HG02798 (cell line): ENCODE measurements around the gene TENM4.

ENCODE experiments used
- ATAC-seq: cut with Tn5 transposase; IDR thresholded peaks from one replicate; pipeline ENCODE4 v1.9.1; 2021; ENCODE audit warnings: mild to moderate bottlenecking; ENCODE audit not compliant: unreplicated experiment, poor library complexity

TENM4 gene

DNA sequence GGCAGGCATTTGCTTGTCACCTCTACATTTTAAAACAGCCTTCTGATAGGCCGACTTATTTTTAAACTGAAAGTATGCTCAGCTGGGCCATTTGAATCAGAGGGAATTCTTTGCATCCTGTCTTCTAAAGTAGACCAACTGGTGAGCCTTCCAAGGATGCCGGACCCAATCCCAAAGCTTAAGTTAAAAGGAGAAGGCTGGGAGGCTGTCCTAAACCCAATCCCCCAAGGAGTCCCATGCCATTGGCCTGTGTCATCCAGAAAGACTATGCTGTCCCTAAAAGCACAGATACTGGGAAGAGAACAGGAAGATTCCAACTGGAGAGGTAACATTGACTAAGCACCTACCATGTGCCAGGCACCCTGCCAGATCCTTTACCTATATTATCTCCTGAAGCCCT lies 18.0 kb downstream of the TENM4 start:
- no peak for ATAC-seq

DNA sequence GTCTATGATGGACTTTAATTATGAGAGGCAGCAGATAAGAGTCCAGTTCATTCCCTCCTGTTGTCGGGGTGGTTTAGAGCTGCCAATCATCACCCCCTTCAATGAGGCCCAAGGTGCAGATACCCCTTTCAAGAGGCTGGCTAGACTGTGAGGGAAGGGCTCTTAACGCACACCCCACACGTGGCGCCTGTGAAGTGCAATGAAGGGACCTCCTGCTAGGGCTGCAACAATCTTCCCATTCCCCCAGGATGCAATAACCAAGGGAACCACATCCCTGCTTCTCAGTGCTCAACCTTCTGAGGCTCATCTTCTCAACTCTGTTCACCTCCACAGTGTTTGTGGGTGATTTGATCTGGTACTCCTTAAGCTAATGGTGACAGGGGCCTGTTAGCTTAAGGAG lies 19.0 kb downstream of the TENM4 start:
- ATAC-seq = no peak

DNA sequence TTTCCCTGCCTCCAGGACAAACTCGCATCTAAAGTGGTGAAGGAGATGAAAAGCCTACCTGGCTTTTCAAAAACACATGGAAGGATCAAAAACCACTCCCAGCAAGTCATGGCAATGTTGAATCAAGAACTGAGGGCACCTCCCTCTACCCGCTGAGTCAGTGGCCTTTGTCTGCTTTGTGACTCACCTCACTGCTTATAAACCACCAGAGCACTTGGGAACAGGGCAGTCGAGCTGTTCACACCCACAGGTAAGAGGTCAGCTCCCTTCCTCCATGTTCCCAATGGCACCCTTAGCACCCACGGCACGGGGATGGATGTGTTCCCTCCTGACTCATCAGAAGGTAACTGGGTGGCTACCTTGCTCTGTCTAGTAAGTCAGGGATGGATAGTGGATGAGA lies 21.7 kb downstream of the TENM4 start:
- ATAC-seq = no peak

DNA sequence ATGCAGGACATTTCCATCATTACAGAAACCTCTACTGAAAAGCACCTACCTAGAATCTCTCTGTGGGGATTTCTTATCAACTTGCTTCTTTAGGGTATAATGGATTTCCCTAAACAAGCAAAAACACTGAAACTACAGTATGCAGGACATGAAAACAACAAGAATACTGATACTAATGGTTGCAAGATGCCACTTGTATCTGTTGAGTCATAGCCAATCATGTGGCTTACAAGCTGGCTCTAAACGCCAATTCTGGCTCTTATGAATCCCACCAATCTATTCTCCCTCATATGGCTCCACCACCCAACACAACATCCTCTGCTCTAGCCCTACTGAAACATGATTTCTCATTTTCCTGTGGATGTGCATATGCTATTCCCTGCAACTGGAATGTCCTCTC lies 22.6 kb downstream of the TENM4 start:
- ATAC-seq = no peak

DNA sequence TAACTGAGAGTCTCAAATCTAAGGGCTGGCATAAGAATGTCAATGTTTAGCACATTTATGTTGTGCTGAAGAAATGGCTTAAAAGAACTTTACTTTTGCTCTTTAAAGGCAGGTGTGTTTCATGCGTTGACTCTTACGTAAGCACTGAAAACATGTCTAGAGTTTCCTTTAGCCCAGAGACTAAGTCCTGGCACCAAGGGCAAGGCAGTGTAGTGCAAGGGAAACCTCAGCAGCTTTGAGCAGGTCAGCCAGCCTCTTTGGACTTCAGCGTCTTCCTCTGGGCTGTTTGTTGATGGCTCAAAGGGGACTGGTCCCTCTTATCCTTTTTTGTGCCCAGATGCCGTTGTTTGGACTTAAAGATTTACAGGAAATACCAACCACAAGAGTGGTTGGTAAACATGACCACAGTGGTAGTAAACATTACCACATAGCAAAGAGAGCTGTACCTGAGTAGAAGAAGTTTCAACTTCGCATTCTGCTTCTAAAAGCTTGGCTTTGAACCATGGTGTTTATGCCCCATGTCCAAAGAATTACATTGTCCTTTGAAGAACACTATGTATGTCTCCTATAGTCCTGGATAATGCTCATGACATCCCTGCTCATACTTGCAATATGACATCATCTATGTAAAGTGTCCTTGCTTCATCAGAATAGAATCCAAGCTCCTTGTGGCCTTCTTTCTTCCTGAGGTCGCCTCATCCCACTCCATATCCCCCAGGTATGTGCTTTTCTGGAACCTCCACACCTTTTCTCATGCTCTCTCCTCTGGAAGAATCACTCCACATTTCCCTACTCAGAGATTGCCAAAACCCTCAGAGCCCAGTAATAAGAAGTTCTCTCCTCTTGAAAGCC lies 23.5 kb downstream of the TENM4 start:
- ATAC-seq = no peak

DNA sequence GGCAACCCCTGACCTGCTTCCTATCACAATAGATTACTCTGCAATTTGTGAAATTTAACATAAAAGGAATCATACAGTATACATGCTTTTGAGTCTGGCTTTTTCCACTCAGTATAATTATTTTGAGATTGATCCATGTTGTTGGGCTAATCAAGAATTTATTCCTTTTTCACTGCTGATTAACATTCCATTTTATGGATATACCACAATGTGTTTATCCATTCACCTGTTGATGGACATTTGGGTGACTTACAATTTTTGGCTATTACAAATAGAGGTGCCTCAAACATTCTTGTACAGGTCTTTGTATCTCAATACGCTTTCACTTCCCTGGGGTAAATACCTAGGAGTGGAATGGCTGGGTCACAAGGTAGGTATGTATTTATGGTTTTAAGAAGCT lies 24.9 kb downstream of the TENM4 start:
- ATAC-seq = no peak

DNA sequence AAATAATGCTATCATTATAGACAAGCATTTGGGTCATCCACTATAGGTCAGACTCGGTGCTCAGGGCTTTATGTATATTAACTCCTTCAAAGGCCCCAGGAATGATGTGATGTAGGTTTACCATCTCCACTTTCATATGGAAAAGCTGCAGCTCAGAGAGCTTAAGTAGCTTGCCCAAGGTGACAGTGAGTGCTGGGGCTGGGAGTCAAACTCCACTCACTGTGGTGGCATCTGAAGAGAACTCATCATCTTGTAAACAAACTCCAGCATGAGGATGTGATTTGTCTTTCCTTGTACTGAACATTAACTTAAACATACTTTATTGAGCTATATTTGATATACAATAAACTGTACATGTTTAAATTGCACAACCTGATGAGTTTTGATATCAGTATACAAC lies 25.4 kb downstream of the TENM4 start:
- ATAC-seq = no peak

DNA sequence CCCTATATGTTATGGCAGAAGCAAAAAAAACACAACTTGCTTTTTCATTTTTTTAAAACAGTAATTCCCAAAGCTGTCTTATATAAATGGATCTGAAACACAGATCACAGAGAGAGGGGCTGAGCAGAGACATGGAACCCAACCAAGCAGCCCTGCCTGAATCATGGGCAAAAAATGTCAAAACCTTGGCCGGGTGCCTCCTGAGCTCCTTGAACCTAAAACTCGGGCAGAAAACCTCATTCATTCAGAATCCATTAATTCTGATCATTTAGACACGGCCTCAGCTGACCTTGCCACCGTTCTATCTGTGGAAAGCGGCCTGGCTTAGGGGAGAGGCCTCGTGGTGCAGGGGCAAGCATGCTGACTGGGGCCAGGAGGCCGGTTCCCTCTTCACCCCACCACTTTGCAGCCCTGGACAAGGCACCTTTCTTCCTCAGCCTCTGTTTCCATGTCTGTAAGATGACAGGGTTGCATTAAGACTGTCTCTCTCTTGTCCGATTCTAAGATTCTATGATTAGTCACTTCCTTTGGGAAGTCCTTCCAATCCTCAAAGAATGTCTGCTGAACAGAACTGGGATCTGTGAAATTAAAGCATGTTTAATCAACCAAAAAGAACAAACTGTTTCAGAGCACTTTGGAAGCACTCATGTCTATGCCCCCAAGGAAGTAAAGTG lies 26.0 kb downstream of the TENM4 start:
- no peak for ATAC-seq

DNA sequence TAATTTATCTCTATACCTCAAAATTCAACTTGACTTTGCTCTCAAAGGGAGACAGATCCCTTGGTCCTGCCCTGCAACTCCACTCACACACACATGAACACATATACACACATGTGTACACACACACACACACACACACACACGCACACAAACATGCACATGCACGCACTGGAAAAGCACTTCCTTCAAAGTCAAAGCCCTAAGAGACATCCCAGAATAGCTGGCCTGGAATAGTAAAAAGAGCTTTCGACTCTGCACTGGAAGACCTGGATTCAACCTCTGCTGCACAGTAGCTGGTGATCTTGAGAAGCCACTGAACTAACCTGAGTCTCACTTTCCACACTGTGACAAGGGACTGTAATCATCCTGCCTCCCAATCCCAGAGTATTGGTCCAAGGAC lies 26.8 kb downstream of the TENM4 start:
- no peak for ATAC-seq

DNA sequence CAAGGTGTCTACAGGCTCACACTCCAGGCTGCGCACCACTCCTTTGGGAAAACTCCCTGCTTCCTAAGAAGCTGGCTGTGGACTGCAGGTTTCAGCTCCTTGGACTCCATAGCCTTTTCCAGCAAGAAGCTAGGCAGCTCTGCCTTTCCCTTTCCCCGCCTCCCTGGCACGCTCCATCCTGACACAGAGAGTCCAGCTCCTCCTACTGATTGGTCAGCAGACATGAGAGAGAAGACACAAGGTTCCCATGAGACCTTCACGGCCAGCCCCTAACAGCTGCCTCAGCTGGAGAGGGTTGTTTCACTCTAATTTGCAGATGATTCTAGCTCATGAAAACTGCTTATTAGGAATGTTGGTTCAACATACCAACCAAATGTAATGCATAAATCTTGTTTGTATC lies 27.6 kb downstream of the TENM4 start:
- no peak for ATAC-seq

DNA sequence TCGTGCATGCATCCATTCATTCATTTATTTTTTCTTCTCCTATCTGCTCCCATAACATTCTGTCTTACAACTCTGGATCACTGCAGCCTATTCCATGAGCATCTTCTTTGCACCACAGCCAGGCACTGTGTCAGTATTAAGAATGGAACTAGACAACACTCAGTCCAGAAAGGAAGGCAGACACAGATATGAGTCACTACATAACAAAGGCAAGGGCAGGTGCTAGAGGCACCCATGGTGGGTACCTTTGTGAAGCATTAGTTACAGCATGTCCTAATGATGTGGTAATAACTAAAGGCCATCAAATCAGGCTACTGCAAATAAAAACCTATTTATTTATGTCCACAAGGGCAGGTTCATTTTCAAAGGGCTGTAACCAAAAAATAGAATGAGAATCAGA lies 28.1 kb downstream of the TENM4 start:
- ATAC-seq = no peak

DNA sequence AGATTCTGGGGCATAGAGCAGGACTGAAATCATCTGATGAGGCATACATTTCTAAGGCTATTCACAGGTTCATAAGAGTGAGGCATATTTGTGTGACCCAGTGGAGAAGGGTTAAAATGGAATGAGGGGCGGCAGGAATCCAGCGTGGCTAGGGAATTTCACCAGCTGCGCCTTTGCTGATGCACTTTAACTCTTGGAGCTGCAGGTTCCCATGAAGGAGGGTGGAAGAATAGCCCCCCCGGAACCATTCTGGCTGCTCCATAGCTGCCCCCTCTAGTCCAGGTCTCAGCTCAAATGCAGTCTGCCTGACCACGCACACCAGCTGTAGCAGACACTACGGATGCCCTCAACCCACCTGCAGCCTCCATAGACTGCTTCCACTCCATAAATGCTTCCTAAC lies 31.5 kb downstream of the TENM4 start:
- no peak for ATAC-seq

DNA sequence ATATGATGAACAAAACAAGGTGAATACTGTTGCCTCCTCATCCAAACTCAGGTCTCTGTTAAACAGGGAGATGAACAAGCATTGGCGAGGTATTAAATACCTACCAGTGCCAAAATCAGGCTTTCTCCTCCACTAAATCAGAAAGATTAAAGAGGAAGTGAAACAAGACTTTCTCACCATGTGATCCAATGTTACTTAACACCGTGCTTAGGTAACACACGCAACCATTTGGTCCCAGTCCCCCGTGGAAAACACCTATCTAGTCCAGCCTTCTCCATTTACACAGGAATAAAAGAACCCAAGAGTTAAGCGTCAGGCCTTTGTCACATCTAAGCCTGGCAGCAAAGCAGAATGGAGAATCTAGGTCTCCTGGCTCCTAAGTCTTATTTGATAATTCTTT lies 34.5 kb downstream of the TENM4 start:
- peak; percentile 92 for ATAC-seq

DNA sequence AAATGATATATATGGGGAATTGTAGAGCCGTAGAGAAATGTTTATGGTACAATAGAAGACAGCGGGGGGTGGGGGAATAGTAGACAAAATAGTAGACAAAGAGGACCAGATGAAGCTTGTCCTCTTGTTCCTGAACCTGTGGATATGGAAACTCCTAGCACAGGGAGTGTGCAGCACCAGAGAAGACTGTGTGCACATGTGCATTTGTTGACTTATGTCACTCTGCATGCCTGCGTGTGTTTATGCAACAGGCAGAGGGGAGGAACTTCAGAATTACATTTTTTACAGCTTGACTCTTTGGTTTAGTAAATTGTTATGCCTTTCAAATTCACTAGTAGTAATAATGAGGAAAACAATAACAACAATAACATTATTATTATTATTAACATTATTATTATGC lies 36.0 kb downstream of the TENM4 start:
- ATAC-seq = no peak

DNA sequence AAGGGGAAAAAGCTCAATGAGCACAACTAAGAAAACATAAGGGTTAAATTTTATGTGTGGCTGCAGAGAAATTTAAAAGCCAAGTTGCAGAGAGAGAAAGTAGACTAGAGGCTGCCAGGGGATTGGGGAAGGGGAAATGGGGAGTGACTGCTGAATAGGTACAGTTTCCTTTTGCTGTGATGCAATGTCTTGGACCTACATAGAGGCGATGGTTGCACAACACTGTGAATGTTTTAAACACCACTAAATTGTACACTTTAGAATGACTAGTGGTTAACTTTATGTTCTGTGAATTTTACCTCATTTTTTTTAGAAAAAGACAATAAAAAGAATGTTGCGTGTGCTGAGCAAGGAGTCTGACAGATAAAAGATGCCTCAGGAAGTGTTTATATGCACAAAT lies 36.5 kb downstream of the TENM4 start:
- ATAC-seq = no peak

DNA sequence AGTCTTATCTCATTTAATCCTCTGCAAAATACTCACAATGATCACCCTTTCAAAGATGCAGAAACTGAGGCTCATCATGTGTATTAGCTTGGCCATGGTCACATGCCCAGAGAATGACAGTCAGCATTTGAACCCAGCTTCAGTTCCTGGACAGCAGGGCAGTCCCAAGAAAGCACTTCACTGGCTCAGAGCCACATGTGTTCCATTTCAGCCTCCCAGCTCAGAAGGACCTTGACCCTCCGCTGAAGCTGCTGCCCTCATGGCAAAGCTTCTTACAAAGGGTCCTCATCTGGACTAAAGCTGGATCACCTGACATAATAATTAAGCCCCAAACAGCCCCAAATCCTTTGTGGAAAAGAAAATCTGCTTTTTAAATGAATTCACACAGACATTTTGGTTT lies 37.0 kb downstream of the TENM4 start:
- no peak for ATAC-seq

DNA sequence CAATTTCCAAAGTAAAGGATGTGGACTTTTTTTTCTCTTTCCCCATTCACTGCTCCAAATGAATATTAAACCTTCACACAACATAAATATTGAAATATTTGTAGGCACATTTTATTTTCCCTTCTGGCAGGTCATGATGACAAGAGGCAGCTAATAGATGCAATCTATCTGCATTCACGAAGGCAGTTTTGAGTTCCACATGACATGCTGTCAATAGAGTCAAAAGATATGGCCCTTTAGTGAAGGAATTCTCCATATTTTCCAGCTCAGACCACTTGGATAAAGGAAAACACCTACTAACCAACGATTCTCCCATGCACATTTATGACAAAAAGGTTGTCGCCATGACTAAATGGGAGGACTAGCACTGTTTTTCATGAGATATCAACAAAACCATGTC lies 37.9 kb downstream of the TENM4 start:
- no peak for ATAC-seq

DNA sequence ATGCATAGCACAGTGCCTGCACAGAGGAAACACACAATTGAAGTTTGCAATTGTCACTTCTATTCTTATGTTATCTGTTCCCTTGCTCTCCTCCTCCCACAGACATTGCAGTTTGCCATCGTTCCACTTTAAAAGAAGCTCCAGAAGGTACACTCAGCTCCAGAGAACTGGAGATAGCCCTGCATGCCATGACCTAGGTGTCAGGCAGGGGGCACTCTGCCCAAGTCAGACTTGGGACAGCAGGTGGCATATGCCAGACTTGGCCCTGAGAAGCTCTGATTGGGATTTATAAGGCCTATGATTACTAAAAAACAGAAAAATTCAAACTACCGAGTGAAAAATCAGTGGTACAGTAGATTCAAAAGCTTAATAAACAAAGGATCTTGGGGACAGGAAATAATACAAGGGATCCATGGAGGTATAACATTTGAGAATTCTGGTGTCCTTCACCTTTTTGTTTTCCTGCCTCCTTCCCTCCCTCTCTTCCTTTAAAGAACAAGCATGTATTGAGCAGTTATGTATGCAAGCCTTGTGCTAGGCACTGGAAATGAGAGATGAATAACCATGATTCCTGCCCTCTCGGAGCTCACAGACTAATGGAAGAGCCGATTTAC lies 40.0 kb downstream of the TENM4 start:
- ATAC-seq = peak; percentile 86

DNA sequence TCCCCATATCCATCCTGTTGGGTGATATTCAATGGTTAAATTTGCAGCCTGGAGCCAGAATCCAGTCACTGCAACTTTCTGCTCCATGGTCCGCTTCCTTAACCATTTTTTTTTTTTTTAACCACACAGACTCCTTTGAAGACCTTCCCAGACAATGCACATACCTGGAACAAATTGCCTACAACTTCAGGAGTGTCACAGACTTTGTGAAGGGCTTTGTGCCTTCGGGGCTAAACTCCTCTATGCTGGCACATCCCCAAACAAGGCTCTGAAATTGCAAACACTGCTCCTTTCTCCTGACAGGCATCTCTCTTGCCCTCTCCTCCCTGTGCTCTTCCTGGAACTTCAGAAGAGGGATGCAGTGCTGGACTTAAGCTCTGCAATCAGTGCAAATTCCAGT lies 40.6 kb downstream of the TENM4 start:
- ATAC-seq = no peak

DNA sequence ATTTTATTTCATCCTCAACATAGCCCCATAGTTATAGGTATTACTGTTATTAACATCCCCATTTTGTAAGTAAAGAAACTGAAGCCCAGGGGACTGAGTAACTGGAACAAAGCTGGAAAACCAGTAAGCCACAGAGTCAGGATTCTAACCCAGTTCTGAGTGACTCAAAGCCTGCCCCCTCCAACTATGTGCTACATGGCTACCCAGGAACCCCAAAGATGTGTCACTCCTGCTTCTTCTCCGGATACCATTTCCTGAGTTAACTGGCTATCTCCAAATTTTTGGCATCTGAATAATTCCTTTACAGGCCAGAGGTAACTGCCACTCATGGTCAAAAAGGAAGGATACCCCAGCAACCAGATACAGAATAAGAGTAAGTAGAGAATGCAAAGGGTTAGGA lies 43.6 kb downstream of the TENM4 start:
- ATAC-seq = no peak

DNA sequence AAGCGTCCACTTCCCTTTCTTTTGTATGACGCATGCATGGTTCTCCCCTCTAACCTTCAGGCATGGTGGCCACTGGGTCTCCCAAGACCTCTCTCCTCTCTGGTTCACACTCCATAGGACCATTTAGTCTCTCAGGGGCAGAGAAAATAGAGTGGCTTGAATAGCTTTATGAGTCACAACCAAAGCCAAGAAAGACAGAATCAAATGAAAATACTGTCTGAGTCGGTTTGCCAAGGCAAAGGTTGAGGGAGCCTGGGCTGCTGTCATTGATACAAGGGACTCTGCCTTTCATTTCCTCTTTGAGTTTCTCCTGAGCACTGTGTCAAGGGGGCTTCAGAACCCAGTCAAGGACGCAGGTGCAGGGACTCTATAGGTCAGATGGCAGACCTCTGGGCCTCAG lies 44.2 kb downstream of the TENM4 start:
- no peak for ATAC-seq

DNA sequence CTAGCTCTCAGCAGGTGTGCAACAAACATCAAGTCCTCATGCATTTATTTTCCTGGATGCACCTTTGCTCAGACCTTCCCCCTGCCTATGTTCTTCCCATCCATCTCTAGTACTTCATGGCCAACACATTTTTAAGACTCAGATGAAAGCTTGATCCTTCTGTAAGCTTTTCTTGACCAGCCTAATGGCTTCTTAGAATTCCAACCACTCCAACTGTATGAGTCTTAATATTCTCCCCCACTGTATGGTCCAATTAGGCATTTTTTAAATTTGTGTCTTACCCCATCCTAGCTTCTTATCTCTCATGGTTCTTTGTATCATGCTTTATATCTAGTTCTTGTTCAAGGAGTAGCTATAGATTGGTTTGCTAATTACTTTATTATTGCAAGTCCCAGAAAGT lies 44.8 kb downstream of the TENM4 start:
- no peak for ATAC-seq
